Neural progenitor cell (in vitro differentiated cells): ENCODE measurements around the gene TMEM40.

Experiments used
- EZH2phosphoT487 ChIP-seq: fragments of 200-600 bp; sonication (generic); IDR thresholded peaks from 2 replicates; pipeline ENCODE4 v1.6.1; 2017; ENCODE audit warnings: antibody characterized with exemption
- TF ChIP-seq, protein P1 (sequence below): fragments of 200-600 bp; sonication (generic); IDR thresholded peaks from 2 replicates; pipeline ENCODE4 v1.5.1; 2017; ENCODE audit warnings: antibody characterized with exemption, mild to moderate bottlenecking

DNA sequence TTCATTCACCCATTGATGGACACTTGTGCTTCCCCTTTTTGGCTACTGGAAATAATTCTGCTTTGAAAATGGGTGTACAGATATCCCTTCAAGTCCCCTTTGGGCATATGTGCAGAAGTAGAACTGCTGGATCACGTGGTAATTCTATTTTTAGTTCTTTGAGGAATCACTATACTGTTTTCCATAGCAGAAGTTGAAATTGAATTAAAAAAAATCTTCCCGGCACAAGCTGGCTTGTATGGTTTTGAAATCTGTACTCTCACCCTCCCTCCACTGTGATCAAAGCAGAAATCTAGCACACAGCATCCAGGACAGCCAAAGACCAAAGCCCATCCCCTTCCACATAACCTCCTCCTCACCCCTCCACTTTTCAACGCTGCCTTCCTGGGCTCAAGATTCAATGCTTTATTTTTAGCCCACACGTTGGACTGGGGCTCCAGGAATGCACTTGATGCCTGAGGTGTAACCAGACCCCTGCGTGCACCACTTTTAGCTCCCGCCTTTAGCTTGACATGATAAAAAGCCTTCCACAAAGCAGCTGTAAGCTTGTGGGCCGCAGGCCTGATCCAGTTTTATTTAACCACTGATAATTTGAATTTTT is 29.9 kb downstream of the TMEM40 start:
- TF ChIP-seq, protein P1, sequence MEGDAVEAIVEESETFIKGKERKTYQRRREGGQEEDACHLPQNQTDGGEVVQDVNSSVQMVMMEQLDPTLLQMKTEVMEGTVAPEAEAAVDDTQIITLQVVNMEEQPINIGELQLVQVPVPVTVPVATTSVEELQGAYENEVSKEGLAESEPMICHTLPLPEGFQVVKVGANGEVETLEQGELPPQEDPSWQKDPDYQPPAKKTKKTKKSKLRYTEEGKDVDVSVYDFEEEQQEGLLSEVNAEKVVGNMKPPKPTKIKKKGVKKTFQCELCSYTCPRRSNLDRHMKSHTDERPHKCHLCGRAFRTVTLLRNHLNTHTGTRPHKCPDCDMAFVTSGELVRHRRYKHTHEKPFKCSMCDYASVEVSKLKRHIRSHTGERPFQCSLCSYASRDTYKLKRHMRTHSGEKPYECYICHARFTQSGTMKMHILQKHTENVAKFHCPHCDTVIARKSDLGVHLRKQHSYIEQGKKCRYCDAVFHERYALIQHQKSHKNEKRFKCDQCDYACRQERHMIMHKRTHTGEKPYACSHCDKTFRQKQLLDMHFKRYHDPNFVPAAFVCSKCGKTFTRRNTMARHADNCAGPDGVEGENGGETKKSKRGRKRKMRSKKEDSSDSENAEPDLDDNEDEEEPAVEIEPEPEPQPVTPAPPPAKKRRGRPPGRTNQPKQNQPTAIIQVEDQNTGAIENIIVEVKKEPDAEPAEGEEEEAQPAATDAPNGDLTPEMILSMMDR = no peak
- no peak for TF ChIP-seq EZH2phosphoT487
